Endothelial cell of umbilical vein (primary cell): ENCODE results near the gene TM9SF3.

Experiments
- CTCF ChIP-seq, 2 donors: IDR thresholded peaks; 1 replicate in 1 of 2; 2 replicates in 1 of 2; pipeline ENCODE4 v1.5.1; 2011; ENCODE audit warnings: low read length in 2 of 2, mild to moderate bottlenecking in 2 of 2, moderate library complexity in 2 of 2, control low read depth in 1 of 2, inconsistent platforms in 1 of 2, low read depth in 1 of 2; ENCODE audit not compliant: insufficient read depth in 1 of 2; ENCODE audit errors: extremely low read depth in 1 of 2
- EZH2 ChIP-seq: IDR thresholded peaks from 2 replicates; pipeline ENCODE4 v1.6.1; 2012; ENCODE audit warnings: borderline replicate concordance, low read depth, mild to moderate bottlenecking, moderate library complexity, low read length, inconsistent platforms; ENCODE audit not compliant: severe bottlenecking
- POLR2A ChIP-seq: IDR thresholded peaks from 2 replicates; pipeline ENCODE4 v1.6.1; 2012; ENCODE audit warnings: low read depth, mild to moderate bottlenecking, control low read depth, low read length
- POLR2AphosphoS5 ChIP-seq: IDR thresholded peaks from 2 replicates; pipeline ENCODE4 v1.6.1; 2012; ENCODE audit warnings: low read depth, mild to moderate bottlenecking, control low read depth, low read length, moderate library complexity; ENCODE audit not compliant: insufficient read depth

DNA sequence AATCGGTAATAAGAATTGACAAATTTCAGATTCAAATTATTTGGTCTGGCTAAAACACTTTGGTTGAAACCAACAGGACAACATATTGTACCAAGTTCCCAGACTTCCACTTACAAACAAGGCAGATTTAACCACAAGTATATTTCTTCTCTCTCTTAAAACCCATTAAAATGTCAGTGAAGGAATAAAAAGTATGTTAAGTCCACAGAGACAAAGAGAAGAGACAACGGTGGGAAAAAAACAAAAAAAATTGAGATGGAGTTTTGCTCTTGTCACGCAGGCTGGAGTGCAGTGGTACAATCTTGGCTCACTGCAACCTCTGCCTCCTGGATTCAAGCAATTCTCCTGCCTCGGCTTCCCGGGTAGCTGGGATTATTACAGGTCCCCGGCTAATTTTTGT lies 16.3 kb downstream of the TM9SF3 start:
- TF ChIP-seq CTCF (IDR thresholded peaks at IDR 0.05; ENCODE audit: extremely low read depth in 1 of 2, insufficient read depth in 1 of 2, low read depth in 1 of 2, low read length in 2 of 2) (no peak), POLR2A (no peak), EZH2 (no peak), POLR2AphosphoS5 (no peak)
